GM12891 (cell line): Measurements from ENCODE around the gene APOE.

Source experiments
- POLR2A ChIP-seq: IDR thresholded peaks from 2 replicates; pipeline ENCODE4 v1.6.1; 2011; ENCODE audit warnings: low read depth, low read length, control low read depth
- POLR2AphosphoS5 ChIP-seq: IDR thresholded peaks from 2 replicates; pipeline ENCODE4 v1.6.1; 2011; ENCODE audit warnings: low read depth, low read length, control low read depth
- TAF1 ChIP-seq: IDR thresholded peaks from 2 replicates; pipeline ENCODE4 v1.6.1; 2011; ENCODE audit warnings: low read depth, low read length, control low read depth

DNA sequence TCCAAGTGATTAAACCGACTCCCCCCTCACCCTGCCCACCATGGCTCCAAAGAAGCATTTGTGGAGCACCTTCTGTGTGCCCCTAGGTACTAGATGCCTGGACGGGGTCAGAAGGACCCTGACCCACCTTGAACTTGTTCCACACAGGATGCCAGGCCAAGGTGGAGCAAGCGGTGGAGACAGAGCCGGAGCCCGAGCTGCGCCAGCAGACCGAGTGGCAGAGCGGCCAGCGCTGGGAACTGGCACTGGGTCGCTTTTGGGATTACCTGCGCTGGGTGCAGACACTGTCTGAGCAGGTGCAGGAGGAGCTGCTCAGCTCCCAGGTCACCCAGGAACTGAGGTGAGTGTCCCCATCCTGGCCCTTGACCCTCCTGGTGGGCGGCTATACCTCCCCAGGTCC, 2.0 kb downstream of the APOE start:
- TF ChIP-seq POLR2AphosphoS5 (no peak), TAF1 (no peak), POLR2A (no peak)
